Stimulated activated CD4-positive, alpha-beta T cell treated with anti-CD3 and anti-CD28 coated beads, TNF-alpha, amount 100 ng/mL, for 24 hours (primary cell): Measurements from ENCODE around the gene NCAPD3.
"Not testable (repeated sequence)": the region's sequence is repeated elsewhere in the genome, so short reads cannot be mapped to it uniquely, and the experiment has no call there.

Source experiments
- DNase-seq, 3 experiments: peaks; one replicate each; pipeline ENCODE4 v3.0.0-alpha.2; 2020; ENCODE audit warnings: low read depth in 3 of 3

Gene NCAPD3

DNA sequence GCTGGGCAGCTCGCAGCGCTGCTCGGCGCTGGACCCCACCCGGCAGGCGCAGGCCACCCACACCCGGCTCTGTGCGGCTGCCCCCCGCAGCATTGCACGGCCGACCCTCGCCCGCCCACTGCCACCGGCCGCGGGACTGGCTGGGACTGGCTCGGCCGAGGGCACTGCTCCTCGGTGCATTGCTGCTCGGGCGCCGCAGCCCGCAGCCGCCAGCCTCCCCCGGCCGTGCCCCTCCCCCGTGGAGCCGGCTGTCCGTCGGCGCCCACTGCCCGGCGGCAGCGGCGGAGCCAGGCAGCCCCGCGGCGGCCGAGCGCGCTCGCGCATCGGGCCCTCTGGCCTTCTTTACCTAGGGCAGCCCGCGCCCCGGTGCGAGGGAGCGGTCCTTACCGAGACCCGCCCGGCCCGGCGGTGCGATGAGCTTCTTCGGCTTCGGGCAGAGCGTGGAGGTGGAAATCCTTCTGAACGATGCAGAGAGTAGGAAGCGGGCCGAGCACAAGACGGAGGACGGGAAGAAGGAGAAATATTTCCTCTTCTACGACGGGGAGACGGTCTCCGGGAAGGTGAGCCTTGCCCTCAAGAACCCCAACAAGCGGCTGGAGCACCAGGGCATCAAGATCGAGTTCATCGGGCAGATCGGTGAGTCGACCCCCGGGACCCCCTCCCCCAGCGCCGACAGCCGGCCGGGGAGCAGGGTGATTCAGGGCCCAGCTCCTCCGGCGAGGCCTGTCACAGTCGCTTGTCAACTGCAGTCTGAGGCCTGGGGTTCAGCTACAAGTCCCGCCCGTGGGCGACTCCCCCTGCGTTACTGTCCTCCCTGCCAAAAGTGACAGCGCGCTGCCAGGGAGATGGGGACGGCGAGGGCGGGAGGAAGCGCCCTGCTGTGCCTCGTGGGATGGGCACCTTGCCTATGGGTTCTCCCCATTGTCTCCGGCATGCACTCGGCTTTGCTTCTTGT lies 1.2 kb upstream of the NCAPD3 start:
- peak; percentile 37 to 64 (median 39) for DNase-seq

DNA sequence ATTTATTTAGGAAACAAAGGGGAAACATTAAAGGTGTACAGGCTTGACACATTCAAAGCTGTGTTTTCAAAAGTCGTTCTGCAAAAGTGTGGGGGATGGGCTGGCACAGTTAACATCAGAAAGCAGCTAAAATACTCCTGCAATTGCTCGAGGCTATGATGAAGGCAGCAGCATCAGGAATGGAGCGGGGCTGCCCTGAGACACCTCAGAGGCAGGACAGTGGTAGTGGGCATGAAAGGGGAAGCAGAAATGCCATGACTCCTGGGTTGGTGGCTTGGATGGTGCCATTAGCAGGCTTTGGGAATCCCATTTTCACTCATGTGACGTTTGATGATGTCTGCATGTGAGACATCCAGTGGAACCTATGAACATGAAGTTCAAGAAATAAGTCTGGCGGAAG lies 646 bp downstream of the NCAPD3 start:
- DNase-seq, result no peak

DNA sequence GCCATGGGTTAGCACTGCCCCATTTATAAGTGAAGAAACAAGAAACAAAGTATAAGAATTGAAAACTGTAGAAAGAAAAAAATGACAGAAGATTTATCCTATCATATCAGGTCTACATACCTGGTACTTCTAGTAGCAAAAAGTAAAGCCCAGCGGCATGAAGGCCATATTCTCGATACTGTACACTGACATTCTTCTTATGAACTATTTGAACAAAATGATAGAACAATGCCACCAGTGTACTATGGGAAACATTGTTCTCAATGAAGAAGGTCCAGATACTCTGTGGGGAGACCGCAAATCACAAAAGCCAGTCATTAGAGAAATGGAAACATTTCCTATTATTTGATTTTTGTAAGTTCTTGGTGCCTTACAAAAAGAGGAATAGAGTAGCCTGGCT lies 7.0 kb downstream of the NCAPD3 start:
- no peak for DNase-seq

DNA sequence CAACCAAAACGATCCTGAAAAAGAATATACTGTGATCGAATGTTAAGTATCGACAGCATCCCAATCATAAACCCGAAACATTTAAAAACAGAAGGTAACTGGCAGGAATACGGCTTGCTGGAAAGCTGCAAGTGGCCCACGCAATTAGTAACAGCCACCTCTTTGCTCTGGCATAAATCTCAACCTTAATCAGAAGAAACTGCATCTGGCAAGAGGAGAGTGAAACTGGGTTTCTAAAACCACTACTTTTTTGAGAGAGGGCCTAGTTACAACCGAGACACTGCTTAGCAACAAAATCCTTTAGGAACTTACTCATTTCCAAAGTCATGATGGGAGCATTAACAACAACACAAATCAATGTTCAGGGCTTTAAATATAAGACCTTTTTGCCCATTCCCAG lies 7.9 kb downstream of the NCAPD3 start:
- no peak for DNase-seq

DNA sequence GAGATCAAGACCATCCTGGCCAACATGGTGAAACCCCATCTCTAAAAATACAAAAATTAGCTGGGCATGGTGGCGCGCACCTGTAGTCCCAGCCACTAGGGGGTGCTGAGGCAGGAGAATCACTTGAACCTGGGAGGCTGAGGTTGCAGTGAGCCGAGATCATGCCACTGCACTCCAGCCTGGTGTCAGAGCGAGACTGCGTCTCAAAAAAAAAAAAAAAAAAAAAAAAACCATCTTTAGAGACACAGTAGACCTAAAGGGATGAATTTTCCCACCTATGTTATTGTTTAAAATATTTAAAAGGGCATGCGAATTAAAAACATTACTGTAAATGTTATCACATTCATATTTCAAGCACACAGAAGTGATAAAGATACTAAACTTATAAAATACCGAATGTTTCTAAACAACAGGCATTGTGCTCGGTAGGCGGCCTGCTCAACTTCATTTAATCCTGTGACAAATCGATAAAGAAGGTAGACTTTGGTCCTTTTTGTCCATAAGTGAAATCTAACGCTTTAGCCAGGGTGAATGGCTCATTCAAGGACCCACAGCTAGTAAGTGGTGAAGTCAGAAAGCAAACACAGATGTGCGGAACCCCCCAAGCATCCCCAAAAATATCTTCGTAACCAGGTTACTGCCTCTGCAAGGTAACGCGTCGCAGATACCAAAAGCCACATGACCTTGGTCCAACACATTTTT lies 16.1 kb downstream of the NCAPD3 start:
- peak; percentile 32 to 54 (median 42) for DNase-seq

DNA sequence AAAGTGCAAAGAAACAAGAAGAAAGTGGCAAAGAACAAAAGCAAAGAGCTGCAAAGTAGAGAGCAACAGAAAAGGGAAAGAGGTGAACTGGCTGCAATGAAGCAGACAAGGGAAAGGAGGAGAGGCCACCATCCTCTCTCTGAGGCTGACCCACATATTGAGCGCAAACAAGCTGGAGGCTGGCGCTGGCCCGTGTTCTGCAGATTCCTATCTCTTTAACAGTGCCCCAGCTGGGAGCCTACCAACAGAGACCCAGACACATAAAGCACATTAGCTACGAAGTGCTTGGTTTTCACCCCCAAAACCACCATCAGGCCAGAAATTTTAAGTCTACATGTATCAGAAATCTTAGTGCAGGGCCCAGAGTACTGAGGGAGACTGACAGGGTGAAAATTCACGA lies 17.6 kb downstream of the NCAPD3 start:
- no peak for DNase-seq

DNA sequence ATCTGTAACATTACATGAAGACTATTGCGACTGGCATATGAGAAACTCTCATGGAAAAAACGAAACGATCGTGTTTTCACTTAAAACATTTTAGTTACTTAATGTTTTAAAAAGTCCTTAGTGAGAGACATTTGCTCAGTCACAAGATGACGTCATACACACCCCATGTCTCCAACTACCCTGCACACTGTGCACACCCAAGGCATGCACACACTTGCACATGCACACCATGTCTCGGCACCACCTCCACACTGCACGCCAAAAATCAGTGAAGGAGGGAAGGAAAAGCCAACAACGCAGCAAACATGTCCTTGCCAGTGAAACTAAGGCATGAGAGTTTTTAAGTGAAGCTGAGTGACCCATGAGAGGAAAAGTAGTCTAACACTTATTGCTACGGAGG lies 18.0 kb downstream of the NCAPD3 start:
- DNase-seq, result no peak

DNA sequence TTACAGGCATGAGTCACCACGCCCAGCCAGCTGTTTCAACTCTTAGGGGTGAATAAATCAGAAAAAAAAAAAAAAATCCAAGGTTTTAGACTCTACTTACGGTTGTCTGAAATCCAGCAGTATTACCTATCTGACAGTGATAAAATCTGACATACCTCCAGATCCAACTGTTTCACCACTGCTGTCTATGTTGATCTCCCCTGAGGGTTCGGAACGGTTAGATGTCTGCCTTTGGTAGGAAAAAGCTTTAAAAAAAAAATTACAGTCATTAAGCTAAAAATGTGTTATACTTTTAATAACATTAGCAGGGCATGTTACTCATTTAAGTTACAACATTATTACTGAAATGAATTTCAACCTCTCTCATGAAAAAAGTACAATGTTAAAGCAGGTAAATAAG lies 21.1 kb downstream of the NCAPD3 start:
- DNase-seq, result no peak

DNA sequence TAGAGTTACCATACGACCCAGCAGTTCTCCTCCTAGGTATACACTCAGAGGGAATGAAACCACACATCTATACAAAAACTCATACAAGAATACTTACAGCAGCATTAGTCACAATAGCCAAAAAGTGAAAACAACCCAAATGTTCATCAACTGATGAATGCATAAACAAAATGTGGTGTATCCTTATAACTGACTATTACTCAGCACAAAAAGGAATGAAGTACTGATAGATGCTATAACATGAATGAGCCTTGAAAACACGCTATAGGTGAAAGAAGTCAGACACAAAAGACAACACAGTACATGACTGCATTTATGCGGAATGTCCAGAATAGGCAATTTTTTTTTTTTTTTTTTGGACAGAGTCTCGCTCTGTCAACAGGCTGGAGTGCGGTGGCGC lies 23.1 kb downstream of the NCAPD3 start:
- DNase-seq, result no peak

DNA sequence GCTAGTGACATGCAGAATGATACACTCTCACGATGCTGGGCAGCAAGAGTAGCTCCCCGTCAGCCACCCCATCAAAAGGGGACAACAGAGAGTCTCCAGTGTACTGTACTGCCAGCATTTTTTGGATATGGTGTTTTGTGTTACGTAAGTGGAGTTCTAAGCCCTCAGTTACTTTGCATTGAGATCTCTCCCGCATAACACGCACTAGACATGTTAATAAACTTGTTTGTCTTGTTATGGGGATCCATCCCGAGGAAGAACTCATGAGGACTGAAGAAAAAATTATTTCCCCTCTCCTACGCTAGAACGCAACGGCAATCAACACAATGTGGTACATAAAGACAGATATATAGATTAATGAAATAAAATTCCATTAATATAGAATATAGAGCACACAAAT lies 24.2 kb downstream of the NCAPD3 start:
- DNase-seq, result no peak

DNA sequence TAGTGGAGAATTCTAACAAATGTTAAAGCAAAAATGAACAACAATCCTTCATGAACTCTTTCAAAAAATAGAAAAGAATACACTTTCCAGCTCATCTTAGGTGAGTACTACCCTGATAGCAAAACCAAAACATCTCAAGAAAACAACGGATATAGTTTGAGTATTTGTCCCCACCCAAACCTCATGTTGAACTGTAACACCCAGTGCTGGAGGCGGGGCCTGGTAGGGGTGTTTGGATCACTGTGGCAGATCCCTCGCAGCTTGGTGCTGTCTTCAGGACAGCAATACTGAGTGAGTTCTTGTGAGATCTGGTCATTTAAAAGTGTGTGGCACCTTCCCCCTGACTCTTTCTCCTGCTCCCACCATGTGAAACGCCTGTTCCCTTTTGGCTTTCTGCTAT lies 27.0 kb downstream of the NCAPD3 start:
- no peak for DNase-seq

DNA sequence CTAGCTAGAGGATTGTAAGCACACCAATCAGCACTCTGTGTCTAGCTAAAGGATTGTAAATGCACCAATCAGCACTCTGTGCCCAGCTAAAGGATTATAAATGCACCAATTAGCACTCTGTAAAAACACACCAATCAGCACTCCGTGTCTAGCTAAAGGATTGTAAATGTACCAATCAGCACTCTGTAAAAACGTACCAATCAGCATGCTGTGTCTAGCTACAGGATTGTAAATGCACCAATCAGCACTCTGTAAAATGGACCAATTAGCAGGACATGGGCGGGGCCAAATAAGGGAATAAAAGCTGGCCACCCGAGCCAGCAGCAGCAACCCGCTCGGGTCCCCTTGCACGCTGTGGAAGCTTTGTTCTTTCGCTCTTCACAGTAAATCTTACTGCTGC lies 35.7 kb downstream of the NCAPD3 start:
- DNase-seq, result not testable (repeated sequence)

DNA sequence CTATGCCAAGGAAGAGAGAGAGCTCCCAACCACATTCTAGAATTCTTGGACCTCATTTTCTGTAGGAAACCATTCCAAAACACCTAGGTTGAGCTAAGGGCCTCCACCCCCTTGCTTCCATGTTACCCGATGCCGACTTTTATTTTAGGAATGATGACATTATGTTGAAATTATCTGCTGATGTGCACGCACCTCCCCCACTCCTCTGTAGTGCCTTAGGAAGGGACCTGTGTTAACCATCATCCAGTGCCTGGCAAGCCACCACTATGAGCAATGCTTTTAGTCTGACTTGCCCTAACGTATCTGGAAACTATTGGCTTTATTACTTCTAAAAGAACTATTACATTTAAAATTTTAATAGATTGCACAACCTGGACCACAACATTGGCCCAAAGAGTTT lies 42.1 kb downstream of the NCAPD3 start:
- DNase-seq, result no peak

DNA sequence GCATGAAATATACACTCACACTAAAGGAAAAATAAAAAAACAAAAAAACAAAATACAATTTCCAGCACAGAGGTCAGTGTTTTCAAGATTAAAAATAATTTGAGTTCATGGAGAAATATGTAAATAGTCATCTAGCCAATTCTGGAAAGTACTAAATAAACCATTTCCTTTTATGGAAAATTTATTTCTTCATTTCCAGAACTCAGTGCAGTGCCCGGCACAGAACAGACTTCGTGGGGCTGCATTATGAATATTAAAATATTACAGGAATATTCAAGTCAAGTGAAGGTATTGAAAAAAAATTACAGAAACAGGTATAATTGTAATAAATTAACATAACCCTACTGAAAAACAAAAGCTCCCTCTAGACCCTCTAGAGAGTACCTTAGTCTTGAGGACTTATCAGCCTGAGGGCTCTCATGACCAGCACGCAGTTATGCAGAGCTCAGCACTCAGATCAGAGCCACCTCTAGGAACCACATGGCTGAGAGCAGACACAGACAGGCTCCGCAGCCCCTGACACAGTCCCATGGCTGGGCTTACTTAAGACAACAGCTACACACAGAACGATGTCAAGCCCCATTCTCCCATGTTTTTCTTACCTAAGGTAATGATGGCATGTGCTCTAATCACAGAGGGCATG lies 45.6 kb downstream of the NCAPD3 start:
- DNase-seq, result no peak

DNA sequence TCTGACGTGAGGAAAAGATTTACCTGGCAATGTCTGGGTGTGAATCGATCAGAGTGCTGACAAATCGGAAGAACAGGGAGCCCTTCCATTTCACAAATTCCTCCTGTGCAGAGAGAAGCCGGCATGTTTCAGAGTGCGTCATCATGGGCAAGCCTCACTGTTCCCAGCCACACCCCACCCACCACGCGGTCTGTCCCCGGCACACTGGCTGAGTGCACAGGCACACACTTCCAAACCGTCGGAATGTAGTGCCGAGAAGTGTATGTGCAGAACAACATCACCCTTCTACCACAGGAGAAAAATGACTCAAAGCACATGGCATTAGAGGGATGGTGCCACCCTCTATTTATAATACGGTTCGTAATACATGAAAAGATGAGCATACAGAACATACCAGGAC lies 47.5 kb downstream of the NCAPD3 start:
- DNase-seq, result no peak

DNA sequence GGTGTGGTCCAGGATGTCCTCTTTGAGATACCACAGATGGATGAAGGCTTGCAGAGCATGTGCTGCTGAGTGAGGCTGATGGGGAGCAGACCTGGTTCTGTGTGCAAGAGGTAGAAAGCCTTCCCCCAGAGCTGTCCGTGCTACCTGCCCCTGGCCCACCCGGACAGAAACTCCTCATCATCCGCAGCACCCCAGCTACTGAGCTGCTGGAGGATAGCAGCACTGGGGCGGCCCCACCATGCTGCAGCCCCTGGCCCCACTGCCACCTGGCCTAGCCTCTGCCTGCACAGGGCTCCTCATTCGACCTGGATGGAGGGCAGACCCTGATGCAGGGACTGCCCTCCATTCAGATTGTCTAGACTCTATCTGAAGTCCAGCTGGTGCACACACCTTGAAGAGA lies 50.5 kb downstream of the NCAPD3 start:
- DNase-seq, result no peak

DNA sequence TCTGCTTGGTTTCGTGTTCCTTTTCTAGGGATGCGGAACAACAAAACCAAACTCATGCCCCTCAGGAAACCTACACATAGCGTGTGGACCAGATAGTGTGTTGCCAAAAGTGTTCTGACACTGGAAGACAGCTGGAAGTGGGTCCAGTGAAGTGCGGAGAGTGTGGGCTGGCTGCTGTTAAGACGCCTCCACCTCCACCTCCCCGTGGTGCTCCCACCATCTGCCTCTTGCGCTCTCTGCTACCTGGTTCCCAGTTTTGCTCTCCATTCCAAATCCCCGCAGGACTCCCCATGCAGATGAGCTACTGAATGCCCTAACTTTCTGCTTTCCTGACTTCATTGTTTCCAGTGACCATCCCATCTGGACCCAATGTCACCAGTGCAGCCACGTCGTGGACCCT lies 51.8 kb downstream of the NCAPD3 start:
- no peak for DNase-seq

DNA sequence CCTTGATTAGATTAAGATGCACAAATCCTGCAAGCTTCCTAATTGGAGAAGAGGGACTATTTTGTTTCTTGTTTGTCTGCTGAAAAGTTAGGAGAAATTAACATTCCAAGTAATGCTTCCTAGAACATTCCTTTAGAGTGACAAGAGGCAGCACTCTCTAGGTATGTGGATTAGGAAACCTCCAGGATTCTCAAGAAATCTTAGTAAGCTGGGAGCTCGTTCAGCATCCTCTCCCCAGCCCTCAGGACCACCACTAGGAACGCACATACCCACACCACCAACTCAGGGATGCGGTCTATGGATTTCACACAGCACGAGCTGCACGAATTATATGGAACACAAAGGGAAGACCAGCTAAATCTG lies 52.9 kb downstream of the NCAPD3 start:
- DNase-seq, result no peak

DNA sequence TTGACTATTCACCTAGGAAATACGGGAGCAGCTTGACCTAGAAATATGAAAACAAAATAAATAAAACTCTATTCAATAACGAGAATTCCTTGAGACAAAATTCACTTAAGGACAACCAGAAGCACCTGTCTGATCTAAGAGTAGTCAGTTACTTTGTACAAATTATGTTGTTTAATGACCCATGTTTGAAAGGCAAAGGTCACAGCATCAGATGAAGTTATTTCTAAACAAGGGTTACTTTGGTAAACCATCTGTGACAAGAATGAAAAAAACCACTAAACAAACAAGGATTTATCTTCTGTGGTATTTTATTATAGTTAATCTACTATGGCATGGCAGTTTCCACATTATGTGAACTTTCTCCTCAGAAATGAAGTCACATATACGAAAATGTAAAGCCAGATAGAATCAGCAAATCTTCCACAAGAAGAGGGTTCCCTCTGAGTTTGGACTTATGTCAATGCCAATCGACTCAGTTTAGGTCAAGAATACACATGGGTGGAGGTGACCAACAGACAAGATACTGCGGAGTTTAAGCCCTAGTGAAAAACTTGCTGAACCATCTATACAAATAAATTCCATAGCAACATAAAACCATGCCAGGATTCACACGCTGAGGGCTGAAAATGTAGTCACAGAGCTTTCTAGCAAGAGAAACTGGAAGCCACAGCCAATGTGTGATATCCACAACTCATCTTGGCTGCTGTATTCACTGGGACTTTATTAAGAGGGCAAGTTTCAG lies 53.4 kb downstream of the NCAPD3 start:
- no peak for DNase-seq

DNA sequence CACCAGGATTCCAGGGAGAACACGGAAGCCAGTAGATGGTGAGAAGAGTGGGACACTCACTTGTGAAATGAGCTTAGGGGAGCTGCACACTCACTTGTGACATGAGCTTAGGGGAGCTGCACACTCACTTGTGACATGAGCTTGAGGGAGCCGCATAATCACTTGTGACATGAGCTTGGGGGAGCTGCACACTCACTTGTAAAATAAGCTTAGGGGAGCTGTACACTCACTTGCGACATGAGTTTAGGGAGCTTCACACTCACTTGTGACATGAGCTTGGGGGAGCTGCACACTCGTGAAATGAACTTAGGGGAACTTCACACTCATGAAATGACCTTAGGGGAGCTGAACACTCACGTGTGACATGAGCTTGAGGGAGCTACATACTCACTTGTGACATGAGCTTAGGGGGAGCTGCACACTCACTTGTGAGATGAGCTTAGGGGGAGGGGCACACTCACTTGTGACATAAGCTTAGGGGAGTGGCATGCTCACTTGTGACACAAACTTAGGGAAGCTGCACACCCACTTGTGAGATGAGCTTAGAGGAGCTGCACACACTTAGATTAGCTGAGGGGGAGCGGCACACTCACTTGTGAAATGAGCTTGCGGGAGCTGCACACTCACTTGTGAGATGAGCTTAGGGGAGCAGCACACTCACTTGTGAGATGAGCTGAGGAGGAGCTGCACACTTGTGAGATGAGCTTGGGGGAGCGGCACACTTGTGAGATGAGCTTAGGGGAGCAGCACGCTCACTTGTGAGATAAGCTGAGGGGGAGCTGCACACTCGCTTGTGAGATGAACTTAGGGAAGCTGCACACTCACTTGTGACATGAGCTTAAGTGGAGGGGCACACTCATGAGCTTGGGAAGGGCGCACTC lies 59.0 kb downstream of the NCAPD3 start:
- DNase-seq, result no peak

DNA sequence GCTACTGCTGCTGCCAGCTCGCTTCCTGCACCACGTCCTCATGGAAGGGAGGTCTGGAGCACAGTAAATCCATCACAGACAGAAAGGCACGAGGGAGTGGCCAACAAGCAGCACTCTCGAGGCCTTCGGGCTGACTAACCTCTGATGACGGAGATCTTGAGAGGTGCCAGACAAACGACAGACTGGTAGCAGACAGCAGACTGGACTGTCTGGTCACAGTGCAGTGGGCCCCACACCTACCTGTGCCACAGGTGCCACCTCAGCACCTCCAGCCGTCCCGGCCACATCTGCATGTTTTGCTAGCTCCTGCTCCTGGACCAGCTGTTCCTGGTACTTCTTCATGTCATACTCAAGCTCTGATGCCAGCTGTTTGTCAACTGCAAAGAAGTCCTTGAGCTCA lies 64.1 kb downstream of the NCAPD3 start:
- no peak for DNase-seq
